Mesenchymal stem cell (in vitro differentiated cells and primary cell): ENCODE measurements around the gene ADH5.

ENCODE experiments used
- DNase-seq: peaks from one replicate; pipeline ENCODE4 v3.0.0-alpha.2; 2013
- H2AFZ ChIP-seq: one replicate; pipeline ENCODE4 v1.6.1; 2013; ENCODE audit warnings: low read depth, mild to moderate bottlenecking, control low read depth, inconsistent platforms, low read length, moderate library complexity
- H2AK5ac ChIP-seq: 2 replicates; pipeline ENCODE4 v1.6.1; 2013; ENCODE audit warnings: low read length, moderate library complexity, mild to moderate bottlenecking, inconsistent platforms; ENCODE audit not compliant: severe bottlenecking
- H2BK120ac ChIP-seq: one replicate; pipeline ENCODE4 v1.6.1; 2013; ENCODE audit warnings: low read depth, mild to moderate bottlenecking, inconsistent platforms, low read length, moderate library complexity
- H2BK12ac ChIP-seq, 2 experiments: one replicate each; pipeline ENCODE4 v1.6.1; 2013; ENCODE audit warnings: inconsistent platforms in 2 of 2, low read length in 2 of 2, mild to moderate bottlenecking in 2 of 2, moderate library complexity in 2 of 2, control low read depth in 1 of 2
- H2BK15ac ChIP-seq: one replicate; pipeline ENCODE4 v1.6.1; 2013; ENCODE audit warnings: mild to moderate bottlenecking, low read depth, inconsistent platforms; ENCODE audit not compliant: poor library complexity, severe bottlenecking
- H2BK5ac ChIP-seq: 2 replicates; pipeline ENCODE4 v1.6.1; 2013; ENCODE audit warnings: low read depth, mild to moderate bottlenecking, low read length, control low read depth, inconsistent platforms; ENCODE audit not compliant: poor library complexity, severe bottlenecking
- H3K14ac ChIP-seq, 2 experiments: one replicate each; pipeline ENCODE4 v1.6.1; 2013; ENCODE audit warnings: inconsistent platforms in 2 of 2, low read length in 2 of 2, control low read depth in 1 of 2, mild to moderate bottlenecking in 1 of 2, moderate library complexity in 1 of 2
- H3K18ac ChIP-seq, 2 experiments: one replicate each; pipeline ENCODE4 v1.6.1; 2013; ENCODE audit warnings: inconsistent platforms in 2 of 2, low read length in 2 of 2, control low read depth in 1 of 2, low read depth in 1 of 2, mild to moderate bottlenecking in 1 of 2
- H3K23ac ChIP-seq, 2 experiments: one replicate each; pipeline ENCODE4 v1.6.1; 2013; ENCODE audit warnings: inconsistent platforms in 2 of 2, low read length in 2 of 2, mild to moderate bottlenecking in 2 of 2, moderate library complexity in 2 of 2, control low read depth in 1 of 2
- H3K27ac ChIP-seq: 2 replicates; pipeline ENCODE4 v1.5.1; 2013; ENCODE audit warnings: mild to moderate bottlenecking, moderate library complexity, low read length, control low read depth, inconsistent platforms; ENCODE audit not compliant: poor library complexity, severe bottlenecking
- H3K27me3 ChIP-seq, 2 experiments: 2 replicates each; pipeline versions ENCODE4 v1.6.1 to v1.7.0; 2013; ENCODE audit warnings: low read length in 2 of 2, mild to moderate bottlenecking in 2 of 2, moderate library complexity in 2 of 2, control low read depth in 1 of 2, inconsistent platforms in 1 of 2; ENCODE audit not compliant: control insufficient read depth in 1 of 2, insufficient read depth in 1 of 2
- H3K36me3 ChIP-seq, 2 experiments: 2 replicates each; pipeline versions ENCODE4 v1.6.1 to v1.7.0; 2013; ENCODE audit warnings: low read length in 2 of 2, control low read depth in 1 of 2, inconsistent platforms in 1 of 2, low read depth in 1 of 2, mild to moderate bottlenecking in 1 of 2; ENCODE audit not compliant: insufficient read depth in 2 of 2, control insufficient read depth in 1 of 2
- H3K4ac ChIP-seq, 2 experiments: one replicate each; pipeline ENCODE4 v1.6.1; 2013; ENCODE audit warnings: inconsistent platforms in 2 of 2, low read length in 2 of 2, mild to moderate bottlenecking in 2 of 2, moderate library complexity in 2 of 2, control low read depth in 1 of 2, low read depth in 1 of 2
- H3K4me1 ChIP-seq: 2 replicates; pipeline ENCODE4 v1.6.1; 2013; ENCODE audit warnings: low read depth, low read length, control low read depth; ENCODE audit not compliant: control insufficient read depth, insufficient read depth
- H3K4me2 ChIP-seq: 2 replicates; pipeline ENCODE4 v1.6.1; 2013; ENCODE audit warnings: low read length, mild to moderate bottlenecking, inconsistent platforms; ENCODE audit not compliant: poor library complexity, severe bottlenecking
- H3K4me3 ChIP-seq, 2 experiments: 2 replicates each; pipeline versions ENCODE4 v1.5.1 to v1.7.0; 2013; ENCODE audit warnings: low read length in 2 of 2, mild to moderate bottlenecking in 2 of 2, control low read depth in 1 of 2, low read depth in 1 of 2; ENCODE audit not compliant: insufficient read depth in 1 of 2
- H3K79me1 ChIP-seq: replicated peaks from 2 replicates; pipeline ENCODE4 v1.6.1; 2013; ENCODE audit warnings: mild to moderate bottlenecking, control low read depth, low read length, inconsistent platforms; ENCODE audit not compliant: poor library complexity, severe bottlenecking
- H3K9ac ChIP-seq: 2 replicates; pipeline ENCODE4 v1.7.0; 2013; ENCODE audit warnings: mild to moderate bottlenecking, low read length, moderate library complexity
- H3K9me3 ChIP-seq: 2 replicates; pipeline ENCODE4 v1.7.0; 2013; ENCODE audit warnings: mild to moderate bottlenecking, low read length; ENCODE audit not compliant: control insufficient read depth
- H4K8ac ChIP-seq: one replicate; pipeline ENCODE4 v1.6.1; 2013; ENCODE audit warnings: inconsistent platforms, mild to moderate bottlenecking, low read length, moderate library complexity
- H4K91ac ChIP-seq: one replicate; pipeline ENCODE4 v1.6.1; 2013; ENCODE audit warnings: mild to moderate bottlenecking, low read length, inconsistent platforms
- WGBS: methylation state at CpG from one replicate; pipeline ENCODE4 v1.1.7; 2013; ENCODE audit warnings: mixed read lengths; 5-methylcytosine and 5-hydroxymethylcytosine counted together

Gene ADH5

DNA sequence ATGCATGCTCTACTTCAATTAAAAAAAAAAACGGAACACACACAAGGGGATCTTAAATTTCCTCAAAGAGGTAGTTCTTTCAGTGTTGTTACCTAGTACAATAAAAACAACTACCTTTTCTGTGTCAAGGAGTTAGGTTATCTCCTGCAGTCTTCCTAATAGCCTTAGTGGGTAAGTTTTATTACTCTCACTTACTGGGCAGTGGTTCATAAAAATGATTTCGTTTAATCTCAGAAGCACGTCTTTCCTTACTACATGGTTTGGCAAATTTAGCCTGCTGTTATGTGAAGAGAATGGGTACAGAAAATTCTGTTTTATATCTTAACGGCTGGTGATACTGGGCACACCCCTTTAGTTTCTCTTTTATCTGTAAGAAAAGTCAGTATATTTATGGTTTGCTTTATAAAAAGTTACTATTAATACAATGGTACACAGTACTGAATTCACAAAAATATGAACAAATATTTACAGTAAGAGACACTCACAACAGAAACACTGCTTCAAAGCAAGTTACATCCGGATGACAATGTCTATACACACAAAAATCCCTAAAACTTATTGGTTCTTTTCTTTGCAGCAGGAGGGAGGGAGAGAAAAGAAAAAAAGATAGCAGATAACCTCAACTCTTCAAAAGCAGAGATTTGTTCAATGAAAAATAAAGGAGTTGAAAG is 8.8 kb downstream of the ADH5 start:
- Histone ChIP-seq H3K4me3 (no peak overlapping the region), H3K4ac (no peak overlapping the region), H2BK12ac (no peak overlapping the region), H2AFZ (no peak overlapping the region), H4K91ac (no peak overlapping the region), H3K4me1 (peaks cover 9% of the 10 kb centered on the region), H3K4me2 (no peak overlapping the region), H2BK120ac (no peak overlapping the region), H3K79me1 (peaks cover 26% of the 10 kb centered on the region), H3K23ac (no peak overlapping the region), H3K9me3 (no peaks in the 10 kb centered on the region), H3K14ac (no peak overlapping the region), H3K18ac (no peak overlapping the region), H3K9ac (no peak overlapping the region), H2BK15ac (no peak overlapping the region), H3K36me3 (peaks cover 25 to 100% of the 10 kb centered on the region in 2 experiments), H2BK5ac (no peak overlapping the region), H4K8ac (no peak overlapping the region), H2AK5ac (no peak overlapping the region), H3K27ac (no peak overlapping the region), H3K27me3 (no peaks in the 10 kb centered on the region)
- WGBS: 96% methylated on average over 3 of the region's 5 CpGs
- no peak for DNase-seq

DNA sequence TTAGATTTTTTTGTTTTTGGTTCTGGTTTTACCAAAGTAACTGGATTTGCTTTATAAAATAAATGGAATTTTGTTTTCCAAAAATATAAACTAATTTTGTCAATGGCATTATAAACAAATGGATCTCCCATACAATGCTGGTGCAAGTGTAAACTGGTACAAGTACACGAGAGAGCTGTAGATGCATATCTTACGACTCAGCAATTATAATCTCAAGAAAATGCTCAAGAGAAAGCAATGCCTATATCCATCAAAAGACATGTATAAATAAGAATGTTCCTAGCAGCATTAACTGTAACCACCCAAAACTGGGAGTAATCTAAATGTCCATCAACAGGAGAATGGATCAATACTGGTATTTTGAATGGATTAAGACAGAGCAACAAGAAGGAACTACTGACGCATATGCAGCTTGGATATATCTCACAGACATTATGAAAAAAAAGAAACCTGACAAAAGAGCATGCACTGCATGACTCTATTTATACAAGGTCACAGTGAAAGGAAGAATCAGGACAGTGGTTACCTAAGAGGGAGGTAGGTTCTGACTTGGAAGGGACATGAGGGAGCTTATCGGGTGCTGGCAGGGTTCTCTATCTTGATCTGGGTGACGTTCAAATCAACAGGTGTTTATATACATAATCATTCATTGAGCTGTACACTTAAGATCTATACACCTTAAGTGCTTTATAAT is 9.5 kb downstream of the ADH5 start:
- no peak for DNase-seq
- H3K4me3 ChIP-seq: no peak overlapping the region
- no peak overlapping the region for H2AFZ ChIP-seq
- H3K4me1 ChIP-seq: peaks cover 10% of the 10 kb centered on the region
- no peak overlapping the region for H4K91ac ChIP-seq
- H3K36me3 ChIP-seq: peaks cover 24 to 100% of the 10 kb centered on the region in 2 experiments
- H2BK5ac ChIP-seq: no peak overlapping the region
- H2AK5ac ChIP-seq: no peak overlapping the region
- H3K9me3 ChIP-seq: no peaks in the 10 kb centered on the region
- no peak overlapping the region for H3K18ac ChIP-seq
- H3K14ac ChIP-seq: no peak overlapping the region
- 100% methylated on average over 1 of the region's 5 CpGs for WGBS
- no peak overlapping the region for H4K8ac ChIP-seq
- H3K79me1 ChIP-seq: peaks cover 27% of the 10 kb centered on the region
- H2BK120ac ChIP-seq: no peak overlapping the region
- no peaks in the 10 kb centered on the region for H3K27me3 ChIP-seq
- no peak overlapping the region for H2BK12ac ChIP-seq
- H2BK15ac ChIP-seq: no peak overlapping the region
- H3K4me2 ChIP-seq: no peak overlapping the region
- H3K27ac ChIP-seq: no peak overlapping the region
- no peak overlapping the region for H3K4ac ChIP-seq
- no peak overlapping the region for H3K23ac ChIP-seq
- no peak overlapping the region for H3K9ac ChIP-seq

DNA sequence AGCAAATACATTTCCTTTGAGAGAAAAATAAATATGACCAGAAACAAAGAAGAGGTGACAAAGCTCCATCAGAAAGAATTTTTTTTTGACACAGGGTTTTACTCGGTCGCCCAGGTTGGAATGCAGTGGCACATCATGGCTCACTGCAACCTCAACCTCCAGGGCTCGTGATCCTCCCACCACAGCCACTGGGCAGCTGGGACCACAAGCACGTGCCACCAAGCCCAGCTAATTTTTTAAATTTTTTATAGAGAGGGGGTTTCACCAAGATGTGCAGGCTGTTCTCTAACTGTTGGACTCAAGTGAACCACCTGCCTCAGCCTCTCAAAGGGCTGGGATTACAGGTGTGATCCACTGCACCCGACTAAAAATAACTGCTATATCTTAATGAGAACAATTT is 10.3 kb downstream of the ADH5 start:
- Histone ChIP-seq H3K27ac (no peak overlapping the region), H3K4me1 (peaks cover 10% of the 10 kb centered on the region), H3K9ac (no peak overlapping the region), H3K36me3 (peaks cover 20 to 100% of the 10 kb centered on the region in 2 experiments), H2BK5ac (no peak overlapping the region), H2AFZ (no peak overlapping the region), H3K23ac (no peak overlapping the region), H2BK15ac (no peak overlapping the region), H3K27me3 (no peaks in the 10 kb centered on the region), H3K9me3 (no peaks in the 10 kb centered on the region), H3K4me3 (no peak overlapping the region), H3K79me1 (peaks cover 23% of the 10 kb centered on the region), H2BK120ac (no peak overlapping the region), H2AK5ac (no peak overlapping the region), H3K18ac (no peak overlapping the region), H3K14ac (no peak overlapping the region), H4K8ac (no peak overlapping the region), H4K91ac (no peak overlapping the region), H3K4ac (no peak overlapping the region), H2BK12ac (no peak overlapping the region), H3K4me2 (no peak overlapping the region)
- 98% methylated on average over 3 of the region's 5 CpGs for WGBS
- DNase-seq: no peak

DNA sequence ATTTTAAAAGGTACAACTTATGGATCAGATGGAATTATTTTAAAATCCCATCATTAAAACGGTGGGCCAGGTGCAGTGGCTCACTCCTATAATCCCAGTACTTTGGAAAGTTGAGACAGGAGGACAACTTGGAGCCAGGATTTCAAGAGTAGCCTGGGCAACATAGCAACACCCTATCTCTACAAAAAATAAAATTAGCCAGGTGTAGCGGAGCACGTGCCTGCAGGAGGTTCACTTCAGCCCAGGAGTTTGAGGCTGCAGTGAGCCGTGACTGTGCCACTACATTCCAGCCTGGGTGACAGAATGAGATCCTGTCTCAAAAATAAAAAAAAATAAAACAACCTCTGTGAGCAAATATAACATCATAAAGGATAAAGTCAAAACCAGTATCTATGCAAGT is 11.4 kb downstream of the ADH5 start:
- Histone ChIP-seq H3K9ac (no peak overlapping the region), H3K4me2 (no peak overlapping the region), H3K4me3 (no peak overlapping the region), H2BK5ac (no peak overlapping the region), H2BK120ac (no peak overlapping the region), H3K36me3 (peaks cover 15 to 99% of the 10 kb centered on the region in 2 experiments), H3K9me3 (no peaks in the 10 kb centered on the region), H4K91ac (no peak overlapping the region), H3K4ac (no peak overlapping the region), H2BK12ac (no peak overlapping the region), H2AFZ (no peak overlapping the region), H3K18ac (no peak overlapping the region), H3K27me3 (no peaks in the 10 kb centered on the region), H2AK5ac (no peak overlapping the region), H3K23ac (no peak overlapping the region), H3K27ac (no peak overlapping the region), H4K8ac (no peak overlapping the region), H3K14ac (no peak overlapping the region), H3K79me1 (peaks cover 20% of the 10 kb centered on the region), H3K4me1 (peaks cover 10% of the 10 kb centered on the region), H2BK15ac (no peak overlapping the region)
- 90% methylated on average over 4 of the region's 4 CpGs for WGBS
- no peak for DNase-seq
